AG04449 (cell line): ENCODE measurements around the gene FJX1.
A peak's percentile ranks its signal among the peaks of the same experiment; 100 is the strongest.

Experiments used
- CTCF ChIA-PET: fragments of 350-600 bp; formaldehyde crosslinking; extraction: SDS; loops from one replicate; lab custom pipeline; 2021; ENCODE audit warnings: antibody characterized with exemption; lab: Yijun Ruan, JAX
- POLR2A ChIA-PET: fragments of 400-600, 350-600 bp; formaldehyde crosslinking; extraction: SDS; loops from one replicate; lab custom pipeline; 2020; ENCODE audit warnings: antibody characterized with exemption, inconsistent platforms; lab: Yijun Ruan, JAX
- DNase-seq: peaks from one replicate; pipeline ENCODE4 v3.0.0-alpha.2; 2010; ENCODE audit warnings: low read depth, low spot score
- H3K4me3 ChIP-seq: 2 replicates; pipeline ENCODE4 v1.5.1; 2011; ENCODE audit warnings: low read depth, mild to moderate bottlenecking, control low read depth, low read length
- TF ChIP-seq, protein P1 (sequence below): IDR thresholded peaks from one replicate; pipeline ENCODE4 v1.5.1; 2011; ENCODE audit warnings: mild to moderate bottlenecking, moderate library complexity, low read length, control low read depth, inconsistent platforms; ENCODE audit not compliant: insufficient read depth; ENCODE audit errors: missing control alignments

The FJX1 gene

DNA sequence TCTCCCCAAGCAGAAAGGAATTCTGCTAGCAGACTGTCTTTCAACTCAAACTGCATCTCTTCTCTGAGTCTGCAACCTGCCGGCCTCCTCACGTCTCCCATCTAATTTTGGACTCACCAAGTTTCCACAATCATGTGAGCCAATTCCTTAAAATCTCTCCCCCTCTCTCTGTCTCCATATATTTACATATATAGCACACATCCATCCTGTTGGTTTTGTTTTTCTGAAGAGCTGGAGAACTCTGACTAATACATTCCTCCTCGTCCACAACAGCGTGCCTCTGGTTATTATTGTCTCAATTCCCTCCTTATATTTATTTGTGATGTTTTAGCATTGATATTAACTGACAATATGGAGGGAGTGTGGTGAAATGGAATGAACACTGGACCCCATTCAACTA lies 29.6 kb upstream of the FJX1 start:
- TF ChIP-seq, protein P1, sequence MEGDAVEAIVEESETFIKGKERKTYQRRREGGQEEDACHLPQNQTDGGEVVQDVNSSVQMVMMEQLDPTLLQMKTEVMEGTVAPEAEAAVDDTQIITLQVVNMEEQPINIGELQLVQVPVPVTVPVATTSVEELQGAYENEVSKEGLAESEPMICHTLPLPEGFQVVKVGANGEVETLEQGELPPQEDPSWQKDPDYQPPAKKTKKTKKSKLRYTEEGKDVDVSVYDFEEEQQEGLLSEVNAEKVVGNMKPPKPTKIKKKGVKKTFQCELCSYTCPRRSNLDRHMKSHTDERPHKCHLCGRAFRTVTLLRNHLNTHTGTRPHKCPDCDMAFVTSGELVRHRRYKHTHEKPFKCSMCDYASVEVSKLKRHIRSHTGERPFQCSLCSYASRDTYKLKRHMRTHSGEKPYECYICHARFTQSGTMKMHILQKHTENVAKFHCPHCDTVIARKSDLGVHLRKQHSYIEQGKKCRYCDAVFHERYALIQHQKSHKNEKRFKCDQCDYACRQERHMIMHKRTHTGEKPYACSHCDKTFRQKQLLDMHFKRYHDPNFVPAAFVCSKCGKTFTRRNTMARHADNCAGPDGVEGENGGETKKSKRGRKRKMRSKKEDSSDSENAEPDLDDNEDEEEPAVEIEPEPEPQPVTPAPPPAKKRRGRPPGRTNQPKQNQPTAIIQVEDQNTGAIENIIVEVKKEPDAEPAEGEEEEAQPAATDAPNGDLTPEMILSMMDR = no peak

DNA sequence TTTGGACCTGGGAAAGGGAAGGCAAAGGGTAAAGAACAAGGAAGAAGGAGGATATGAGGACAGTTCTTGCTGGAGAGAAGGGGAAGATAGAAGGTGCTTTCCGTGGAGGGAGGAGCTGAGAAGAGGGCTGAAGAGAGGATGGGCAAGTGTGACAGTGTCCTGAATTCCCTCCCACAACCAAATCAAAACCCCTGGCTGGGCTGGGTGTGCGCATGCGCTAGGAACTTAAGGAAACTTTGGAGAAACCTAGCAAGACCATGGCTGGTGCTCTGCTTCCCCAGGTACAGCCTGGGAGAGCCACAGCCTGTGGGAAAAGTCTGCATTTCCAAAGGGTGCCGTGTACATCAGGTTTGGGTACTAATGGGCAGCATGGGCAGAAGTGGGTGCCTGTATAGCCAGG lies 29.0 kb upstream of the FJX1 start:
- TF ChIP-seq, protein P1 = no peak
- POLR2A ChIA-PET = no interaction called here
- CTCF ChIA-PET = interaction anchor here (1.7 kb wide), 1 partner anchor 103 kb away, joined by 4 read pairs; no protein-coding TSS in a partner anchor

More for the DNA sequence above, 29.6 kb upstream of the FJX1 start:
- ChIA-PET CTCF (no interaction called here), POLR2A (no interaction called here)
- H3K4me3 ChIP-seq = no peak overlapping the region
- DNase-seq = peak; percentile 52

DNA sequence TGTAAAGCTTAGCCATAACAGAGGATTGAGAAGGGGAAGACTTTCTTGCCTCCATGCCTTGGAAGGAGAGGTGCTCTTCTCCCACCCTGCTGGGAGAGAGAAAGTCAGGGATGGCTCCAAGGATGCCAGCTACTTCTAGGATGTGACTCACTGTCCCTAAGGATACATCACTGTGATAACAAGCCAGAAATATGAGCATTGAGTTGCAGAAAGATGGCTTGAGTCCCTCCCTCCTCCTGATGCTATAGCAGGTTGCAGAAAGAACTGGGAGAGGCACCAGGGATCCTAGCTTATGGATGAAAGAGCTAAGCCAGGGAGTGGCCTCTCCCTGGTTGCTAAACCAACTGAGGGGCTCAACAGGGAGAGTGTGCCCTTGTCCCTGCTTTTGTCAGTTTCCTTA lies 27.8 kb upstream of the FJX1 start:
- H3K4me3 ChIP-seq = no peak overlapping the region
- no peak for DNase-seq
- CTCF ChIA-PET = interaction anchor here (0.9 to 1.7 kb wide), 3 partner anchors 23 to 104 kb away, joined by 3 to 6 read pairs (median 4); no protein-coding TSS in a partner anchor
- POLR2A ChIA-PET = no interaction called here
- TF ChIP-seq, protein P1 = no peak

More for the DNA sequence above, 29.0 kb upstream of the FJX1 start:
- no peak for DNase-seq
- H3K4me3 ChIP-seq = no peak overlapping the region

DNA sequence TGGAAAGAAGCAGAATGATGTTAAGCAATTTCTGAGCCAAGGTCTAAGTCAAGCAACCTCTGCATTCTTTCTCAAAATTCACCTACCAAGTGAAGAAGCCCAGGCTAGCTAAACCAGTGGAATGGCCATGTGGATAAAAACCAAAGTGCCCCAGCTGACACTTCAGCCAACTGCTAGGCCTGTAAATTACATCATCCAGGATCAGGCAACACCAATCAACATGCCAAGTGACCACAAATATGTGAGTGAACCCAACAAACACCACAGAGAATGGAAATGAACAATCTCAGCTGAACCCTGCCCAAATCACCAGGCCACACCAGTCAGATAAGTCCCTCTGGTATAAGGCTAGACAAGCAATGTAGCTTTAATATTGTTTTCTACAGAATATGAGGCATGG lies 25.1 kb upstream of the FJX1 start:
- CTCF ChIA-PET = interaction anchor here (0.9 to 1.8 kb wide), 6 partner anchors 12 to 900 kb away, joined by 3 to 5 read pairs (median 4); partner anchors contain the start of gene FJX1
- DNase-seq = peak; percentile 88
- POLR2A ChIA-PET = no interaction called here
- TF ChIP-seq, protein P1 = no peak
- no peak overlapping the region for H3K4me3 ChIP-seq

DNA sequence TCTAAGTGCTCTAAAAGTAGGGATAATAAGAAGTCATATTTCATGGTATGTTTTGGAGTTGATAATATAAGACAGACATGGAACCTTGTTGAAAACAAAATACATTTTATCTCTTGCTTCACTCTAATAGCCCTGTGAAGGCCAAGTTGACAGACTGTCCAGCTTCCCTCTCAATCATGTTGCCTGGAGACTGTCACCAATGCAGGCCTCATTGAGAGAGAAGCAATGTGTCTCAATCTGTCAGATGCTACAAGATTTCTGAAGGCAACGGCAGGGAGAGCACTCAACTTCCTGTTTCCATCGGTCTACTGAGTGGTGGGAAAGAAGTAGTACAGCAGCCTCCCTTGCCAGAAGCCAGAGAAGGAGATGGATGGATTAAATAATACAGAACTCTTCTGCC lies 23.6 kb upstream of the FJX1 start:
- H3K4me3 ChIP-seq = no peak overlapping the region
- ChIA-PET CTCF (interaction anchor here (1.5 kb wide), 1 partner anchor 13 kb away, joined by 5 read pairs; no protein-coding TSS in a partner anchor), POLR2A (interaction anchor here (0.7 kb wide), 1 partner anchor 55 kb away, joined by 3 read pairs; no protein-coding TSS in a partner anchor)
- TF ChIP-seq, protein P1 = no peak
- no peak for DNase-seq

DNA sequence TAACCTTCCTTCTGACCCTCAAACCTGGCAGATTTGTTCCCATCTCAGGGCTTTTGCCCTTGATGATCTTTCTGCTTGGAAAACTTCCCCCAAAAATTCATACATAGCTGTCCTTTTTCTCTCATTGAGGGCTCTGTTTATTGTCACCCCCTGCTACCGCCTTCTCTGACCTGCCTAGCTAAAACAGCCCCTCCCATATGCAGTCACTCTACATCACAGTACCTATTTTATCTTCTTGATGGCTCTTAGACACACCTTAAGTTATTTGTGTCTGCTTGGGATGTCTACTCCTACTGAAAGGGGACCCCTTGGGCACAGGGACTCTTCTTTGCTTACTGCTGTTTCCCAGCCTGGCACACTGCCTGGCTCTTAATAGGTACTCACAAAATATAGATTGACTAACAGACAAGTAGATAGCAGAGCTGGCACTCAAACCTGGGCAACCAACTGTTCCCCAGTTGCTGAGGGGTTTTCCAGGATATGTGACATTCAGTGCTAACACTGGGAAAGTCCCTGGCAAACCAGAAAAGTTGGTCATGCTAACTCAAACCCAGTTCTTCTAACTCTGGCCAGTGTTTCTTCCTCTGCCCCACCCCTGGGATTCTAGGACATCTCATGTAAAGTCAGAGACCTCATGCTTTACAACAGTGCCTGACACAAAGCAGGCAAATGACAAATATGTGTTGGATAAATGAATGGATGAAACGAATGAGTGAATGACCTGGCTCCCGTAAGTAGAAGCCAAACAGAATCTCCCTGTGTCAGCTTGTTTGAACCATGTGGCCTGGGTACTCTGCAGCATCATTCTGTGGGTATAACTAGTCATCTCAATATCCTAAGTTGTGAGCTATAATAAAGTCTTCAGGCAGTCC lies 19.8 kb upstream of the FJX1 start:
- TF ChIP-seq, protein P1 = no peak
- H3K4me3 ChIP-seq = no peak overlapping the region
- POLR2A ChIA-PET = interaction anchor here (1.1 kb wide), 1 partner anchor 13 kb away, joined by 4 read pairs; no protein-coding TSS in a partner anchor
- CTCF ChIA-PET = interaction anchor here (1.1 to 2.0 kb wide), 4 partner anchors 9 to 668 kb away, joined by 3 to 7 read pairs (median 5); no protein-coding TSS in a partner anchor
- no peak for DNase-seq
